NAMALWA (cell line): Measurements from ENCODE around the gene ISX.

ENCODE experiments used
- DNase-seq: peaks from one replicate; pipeline ENCODE4 v3.0.0-alpha.2; 2015; ENCODE audit warnings: low spot score

The ISX gene

DNA sequence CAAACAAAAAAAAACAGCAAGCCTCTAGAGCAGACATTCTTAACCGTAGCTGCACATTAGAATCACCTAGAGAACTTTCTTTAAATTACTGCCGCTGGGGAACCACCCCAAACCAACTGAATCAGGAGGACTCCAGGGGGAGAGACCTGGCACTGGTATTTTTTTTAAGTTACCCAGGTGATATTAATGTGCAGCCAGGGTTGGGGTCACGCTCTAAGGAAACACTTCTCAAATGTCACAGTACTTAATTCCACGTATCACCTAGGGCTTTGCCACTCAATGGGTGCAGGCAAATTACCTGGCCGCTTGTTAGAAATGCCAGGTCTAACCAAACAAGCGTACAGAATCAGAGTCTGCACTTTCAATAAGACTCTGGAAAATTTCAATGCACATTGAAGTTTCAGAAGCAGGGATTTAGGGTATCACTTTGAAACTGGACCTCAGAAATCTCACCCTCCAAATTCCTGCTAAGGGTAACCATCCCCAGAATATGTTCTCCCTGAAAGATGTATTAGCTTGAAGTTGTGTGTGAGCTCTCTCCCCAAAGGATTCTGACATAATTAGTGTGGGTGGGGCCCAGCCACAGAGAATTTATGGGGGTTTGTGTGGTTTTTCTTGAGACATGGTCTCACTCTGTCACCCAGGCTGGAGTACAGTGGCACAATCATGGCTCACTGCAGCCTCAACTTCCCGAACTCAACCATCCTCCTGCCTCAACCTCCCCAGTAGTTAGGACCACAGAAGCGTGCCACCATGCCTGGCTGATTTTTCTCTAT, 12.7 kb upstream of the ISX start:
- no peak for DNase-seq

DNA sequence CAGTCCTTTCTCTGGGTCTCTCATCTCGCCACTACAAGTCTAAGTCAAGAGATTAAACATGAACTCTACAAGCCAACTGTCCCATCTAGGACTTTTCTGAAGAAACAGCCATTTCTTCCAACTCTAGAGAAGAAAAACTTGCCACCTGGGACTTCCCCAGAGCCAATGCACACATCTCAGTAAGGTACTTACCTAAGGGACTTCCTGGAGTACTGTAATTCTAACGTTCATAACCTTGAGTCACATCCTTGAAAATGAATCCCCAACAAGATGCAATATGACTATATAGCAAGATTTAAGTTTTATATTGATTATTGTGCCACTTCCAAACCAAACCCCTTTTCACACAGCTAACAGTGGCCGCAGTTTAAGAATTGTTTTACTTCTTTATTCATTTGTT, 11.9 kb upstream of the ISX start:
- no peak for DNase-seq

DNA sequence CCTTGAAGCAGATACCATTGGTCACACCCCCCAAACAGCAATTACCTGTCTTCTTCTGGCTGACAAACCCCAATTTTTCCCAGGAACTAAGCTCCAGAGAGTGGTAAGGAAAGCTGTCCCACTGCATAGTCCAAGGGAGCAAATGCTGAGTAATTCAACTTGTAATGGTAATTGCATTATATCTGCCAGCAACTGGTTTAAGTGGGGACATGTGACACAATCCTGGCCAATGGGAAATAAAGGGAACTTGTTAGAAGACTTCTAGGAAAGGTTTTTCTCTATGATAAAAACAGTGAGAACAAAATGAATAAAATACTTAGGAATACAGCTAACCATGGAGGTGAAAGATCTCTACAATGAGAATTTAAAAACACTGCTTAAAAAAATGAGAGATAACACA, 9.5 kb upstream of the ISX start:
- DNase-seq, result no peak

DNA sequence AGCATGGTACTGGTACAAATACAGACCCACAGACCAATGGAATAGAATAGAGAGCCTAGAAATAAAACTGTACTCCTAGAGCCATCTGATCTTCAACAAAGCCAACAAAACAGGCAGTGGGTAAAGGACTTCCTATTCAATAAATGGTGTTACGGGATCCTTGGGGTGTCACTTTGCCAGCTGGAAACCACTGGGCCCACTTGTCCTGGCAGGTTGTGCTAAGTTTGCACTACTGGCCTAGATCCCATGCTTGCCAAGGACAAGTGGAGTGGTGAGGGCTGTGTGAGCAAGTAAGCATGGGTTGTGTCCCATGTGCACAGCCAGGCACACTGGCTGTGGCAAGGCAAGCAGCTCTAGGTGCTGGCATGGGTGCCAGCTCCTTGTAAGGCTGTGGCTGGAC, 8.8 kb upstream of the ISX start:
- no peak for DNase-seq

DNA sequence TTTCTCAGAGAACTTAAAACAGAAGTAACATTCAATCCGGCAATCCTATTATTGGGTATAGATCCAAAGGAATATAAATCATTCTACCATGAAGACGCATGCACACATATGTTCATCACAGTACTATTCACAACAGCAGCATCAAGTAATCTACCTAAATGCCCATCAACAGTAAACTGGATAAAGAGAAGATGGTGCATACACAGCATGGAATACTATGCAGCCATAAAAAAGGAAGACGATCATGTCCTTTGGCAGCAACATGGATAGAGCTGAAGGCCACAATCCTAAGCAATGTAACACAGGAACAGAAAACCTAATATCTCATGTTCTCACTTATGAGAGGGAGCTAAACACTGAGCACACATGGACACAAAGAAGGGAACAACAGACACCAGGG, 6.3 kb upstream of the ISX start:
- DNase-seq, result no peak

DNA sequence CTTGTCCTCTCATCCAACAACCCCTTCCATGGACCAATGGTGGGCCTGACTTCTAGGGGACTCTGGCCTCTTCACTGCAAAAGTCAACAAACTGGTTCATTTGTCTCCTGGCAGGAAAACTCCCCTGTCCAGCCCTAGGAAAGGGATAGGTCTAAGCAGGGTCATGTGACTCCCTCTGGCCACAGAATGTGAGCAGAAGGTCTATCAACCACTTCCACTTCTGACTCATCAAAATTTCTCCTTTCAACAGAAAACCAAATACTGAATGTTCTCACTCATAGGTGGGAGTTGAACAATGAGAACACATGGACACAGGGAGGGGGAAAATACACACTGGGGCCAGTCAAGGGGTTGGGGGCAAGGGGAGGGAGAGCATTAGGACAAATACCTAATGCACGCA, 1.3 kb upstream of the ISX start:
- no peak for DNase-seq

DNA sequence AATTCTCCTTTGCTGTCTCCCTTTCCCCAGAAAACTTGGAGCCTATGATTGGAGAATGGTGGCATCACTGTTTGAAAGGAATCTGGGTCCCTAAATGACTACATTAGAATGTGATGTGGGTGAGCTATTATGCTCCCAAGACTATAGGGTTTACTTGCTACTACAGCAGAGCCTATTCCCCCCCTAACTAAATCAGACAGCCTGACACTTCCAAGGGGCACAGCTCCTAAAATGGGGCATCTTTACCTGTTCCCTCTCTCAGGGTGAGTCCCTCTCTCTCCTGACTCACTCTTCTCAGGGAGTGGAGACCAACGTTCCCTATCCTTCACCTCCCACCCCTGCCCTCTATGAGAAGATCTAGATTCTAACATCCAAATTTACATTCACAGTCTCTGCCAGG, 775 bp upstream of the ISX start:
- no peak for DNase-seq

DNA sequence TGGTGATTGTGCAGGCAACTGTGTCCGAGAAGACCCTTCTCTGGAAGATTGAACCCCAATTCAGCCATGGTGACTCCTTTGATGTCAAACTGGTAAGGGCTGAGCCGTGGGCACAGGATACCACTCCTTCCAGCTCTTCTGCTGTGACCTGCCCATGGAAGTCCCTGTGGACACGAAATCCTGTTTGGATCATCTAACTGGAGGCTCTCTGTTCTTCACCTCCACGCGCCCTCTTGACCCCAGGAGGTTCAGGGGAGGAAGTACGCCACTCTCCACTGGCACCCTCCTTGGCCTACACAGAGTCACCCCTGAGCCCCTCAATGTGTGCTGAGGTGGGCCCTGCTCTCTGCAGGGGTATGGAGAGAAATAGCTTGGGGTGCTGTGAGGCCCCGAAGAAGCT, 810 bp downstream of the ISX start:
- no peak for DNase-seq

DNA sequence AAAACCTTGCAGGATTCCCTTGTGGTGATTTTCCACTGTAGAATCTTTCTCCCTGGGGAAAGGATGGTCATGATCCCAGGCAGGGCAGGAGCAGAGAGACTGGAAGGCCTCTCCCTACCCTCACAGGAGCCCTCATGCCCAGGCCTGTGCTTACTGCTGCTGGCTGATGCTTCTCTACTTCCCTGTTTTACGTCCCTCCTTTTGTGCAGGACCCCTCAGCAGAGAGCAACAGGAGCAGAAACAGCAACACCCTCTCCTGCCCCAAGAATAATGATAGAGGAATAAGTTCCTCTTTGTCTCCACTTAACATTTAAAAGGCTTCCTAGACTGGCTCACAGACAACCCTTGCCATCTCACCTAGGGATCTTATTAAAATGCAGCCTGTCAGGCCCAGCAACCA, 3.6 kb downstream of the ISX start:
- DNase-seq, result no peak

DNA sequence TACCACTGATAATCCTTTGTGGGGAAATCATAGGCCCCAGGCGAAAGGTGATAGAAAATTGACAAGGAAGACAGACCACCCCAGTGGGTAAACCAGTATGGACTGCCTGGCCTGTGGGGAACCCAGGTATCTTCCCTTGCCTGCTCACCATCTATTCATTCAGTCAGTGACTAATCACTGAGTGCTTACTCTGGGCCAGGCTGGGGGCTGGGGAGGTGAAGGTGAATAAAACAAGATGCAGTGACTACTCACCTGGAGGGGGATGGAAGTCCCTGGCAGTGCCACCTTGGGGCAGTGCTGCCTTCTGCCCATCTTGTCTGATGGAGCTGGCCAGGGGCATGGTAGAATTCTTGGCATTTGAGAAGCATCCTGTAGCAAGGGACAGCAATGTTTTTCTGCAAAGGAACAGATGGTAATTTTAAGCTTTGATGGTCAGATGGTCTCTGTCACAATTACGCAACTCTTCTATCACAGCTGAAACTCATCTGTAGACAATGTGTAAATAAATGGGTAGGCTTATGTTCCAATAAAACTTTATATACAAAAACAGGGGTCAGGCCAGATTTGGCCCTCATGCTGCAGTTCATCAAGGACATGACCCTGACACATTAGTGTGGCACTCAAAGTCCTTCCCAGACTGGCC, 4.6 kb downstream of the ISX start:
- DNase-seq, result no peak

DNA sequence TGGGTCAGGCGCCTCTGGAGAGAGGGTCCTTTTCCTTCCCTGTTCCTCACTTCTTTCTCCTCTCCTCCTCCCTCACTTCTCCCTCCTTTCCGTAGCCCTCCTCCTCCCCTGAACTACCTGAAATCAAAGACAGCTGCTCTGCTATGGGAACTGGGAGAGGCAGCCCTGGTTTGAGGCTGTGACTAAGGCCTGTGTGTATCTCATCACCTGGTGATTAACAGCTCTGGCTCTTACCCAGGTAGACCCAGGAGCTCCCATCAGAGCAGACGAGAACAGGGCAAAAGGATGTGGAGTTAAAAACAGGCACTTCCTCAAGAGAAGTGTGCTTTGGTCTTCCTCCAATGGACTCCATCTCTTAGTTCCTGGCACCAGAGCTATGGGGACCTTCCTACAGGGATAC, 5.8 kb downstream of the ISX start:
- DNase-seq, result no peak

DNA sequence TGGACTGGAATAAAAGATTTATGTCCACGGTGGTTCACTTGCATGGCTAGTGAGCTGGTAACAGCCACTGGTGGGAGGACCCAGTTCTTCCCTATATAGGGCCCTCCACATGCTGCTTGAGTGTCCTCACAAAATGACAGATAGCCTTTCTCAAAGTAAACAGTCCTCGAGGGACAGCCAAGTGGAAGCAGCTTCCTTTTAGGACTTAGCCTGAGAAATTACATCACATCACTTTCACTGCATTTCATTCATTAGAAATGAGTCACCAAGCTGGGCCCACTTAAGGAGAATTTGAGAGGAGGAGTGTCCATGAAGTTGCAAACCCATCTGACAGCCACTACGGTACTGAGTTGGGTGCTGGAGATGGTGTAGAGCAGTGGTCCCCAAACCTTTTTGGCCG, 7.0 kb downstream of the ISX start:
- no peak for DNase-seq

DNA sequence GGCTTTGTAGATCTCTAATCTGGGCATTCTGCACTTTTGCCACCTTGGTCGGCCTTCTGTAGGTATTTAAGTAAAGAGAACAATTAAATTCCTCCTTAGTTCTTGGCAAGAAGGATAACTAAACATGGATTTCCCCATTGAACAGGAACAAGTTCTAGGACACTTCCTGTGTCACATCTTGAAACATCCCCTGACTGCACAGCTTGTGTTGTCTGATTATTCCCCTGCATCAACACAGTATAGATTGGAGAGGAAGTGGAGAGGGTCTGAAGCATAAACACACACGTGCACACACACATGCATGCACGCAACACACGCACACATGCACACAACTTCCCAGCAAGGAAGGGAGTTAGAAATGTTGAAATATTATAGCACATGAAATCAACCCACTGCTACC, 8.6 kb downstream of the ISX start:
- DNase-seq, result no peak

DNA sequence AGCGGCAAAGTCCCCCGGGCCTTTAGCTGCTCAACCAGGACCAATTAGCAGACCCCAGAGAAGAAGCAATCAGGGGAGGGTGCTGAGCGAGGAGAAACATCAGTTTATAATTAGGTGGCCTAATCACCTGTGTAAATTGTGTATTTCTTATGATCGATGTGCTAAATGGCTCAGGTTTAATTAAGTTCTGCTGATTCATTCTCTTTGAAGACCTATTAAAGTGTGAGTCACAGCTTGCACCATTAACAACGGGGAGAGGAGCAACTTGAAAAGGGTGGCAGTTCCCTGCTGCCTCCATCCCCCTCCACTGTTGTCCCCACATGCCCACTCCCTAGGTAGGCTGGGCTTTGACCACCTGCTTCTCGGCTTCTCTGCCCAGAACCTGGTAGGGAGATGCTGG, 10.7 kb downstream of the ISX start:
- DNase-seq, result no peak

DNA sequence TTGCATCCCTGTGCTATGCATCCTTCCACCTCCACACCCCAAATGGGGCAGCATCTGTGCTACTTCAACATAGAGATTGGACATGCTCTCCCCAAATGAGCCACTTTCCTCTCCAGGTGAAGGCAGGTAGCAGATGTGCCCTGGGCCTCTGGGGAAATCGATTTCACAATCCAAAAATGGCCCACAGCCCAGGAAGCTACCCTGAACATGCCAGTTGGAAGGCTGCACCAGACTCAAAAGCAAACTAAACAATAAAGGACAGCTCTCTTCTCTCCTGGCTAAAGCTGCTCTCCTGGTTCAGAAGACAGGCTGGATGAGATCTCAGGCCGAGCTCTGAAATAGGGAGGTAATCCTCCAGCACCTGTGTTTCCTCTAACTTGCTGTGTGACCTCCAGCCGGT, 19.7 kb downstream of the ISX start:
- DNase-seq, result no peak

DNA sequence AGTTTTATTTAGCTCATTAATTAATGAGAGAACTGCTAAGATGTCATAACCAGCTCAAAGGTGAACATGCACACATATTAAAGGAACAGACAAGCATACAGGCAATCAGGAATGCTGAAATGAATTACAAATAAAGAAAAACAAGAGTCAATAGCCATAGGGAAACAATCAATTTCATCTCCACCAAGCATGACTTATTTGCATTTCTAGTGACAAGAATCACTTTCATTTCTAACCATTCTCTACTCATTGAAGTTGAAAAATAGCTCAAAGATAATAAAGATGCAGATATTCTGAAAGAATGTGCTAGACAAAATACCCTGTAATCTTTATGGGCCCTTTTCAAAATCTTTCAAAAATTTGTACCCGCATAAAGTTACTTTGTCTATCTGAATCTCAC, 23.2 kb downstream of the ISX start:
- no peak for DNase-seq

DNA sequence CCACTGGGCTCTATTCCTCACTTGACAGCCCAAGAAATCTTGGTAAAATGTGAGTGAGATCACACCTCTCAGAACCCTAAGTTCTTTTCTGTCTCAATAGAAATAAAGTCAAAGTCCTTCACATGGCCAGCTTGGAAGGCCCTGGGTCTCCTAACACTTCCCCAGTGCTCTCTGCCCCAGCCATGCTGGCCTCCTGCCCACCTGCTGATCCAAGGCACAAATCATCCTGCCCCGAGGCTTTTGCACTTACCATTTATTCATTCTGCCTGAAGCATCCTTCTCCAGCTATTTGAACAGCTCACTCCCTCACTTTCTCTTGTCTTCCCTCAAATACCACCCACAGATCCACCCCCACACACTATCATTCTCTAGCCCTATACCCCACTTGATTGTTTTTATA, 26.4 kb downstream of the ISX start:
- DNase-seq, result no peak

DNA sequence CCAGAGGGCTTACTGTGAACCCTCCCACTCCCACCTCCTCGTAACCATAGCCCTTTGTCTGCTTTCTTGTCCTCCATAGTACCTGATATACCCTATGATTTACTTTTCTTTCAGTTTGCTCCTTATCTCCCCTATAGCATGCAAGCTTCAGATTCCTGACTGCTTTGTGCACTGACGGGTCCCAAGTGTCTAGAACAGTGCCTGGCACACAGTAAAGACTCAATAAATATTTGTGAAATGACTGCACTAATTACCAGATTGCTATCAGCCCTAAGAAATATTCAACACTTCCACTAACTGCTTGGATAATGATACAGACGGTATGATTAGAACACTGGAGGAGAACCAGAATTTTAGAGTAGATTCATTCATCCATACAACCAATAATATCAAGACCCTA, 33.0 kb downstream of the ISX start:
- DNase-seq, result no peak

DNA sequence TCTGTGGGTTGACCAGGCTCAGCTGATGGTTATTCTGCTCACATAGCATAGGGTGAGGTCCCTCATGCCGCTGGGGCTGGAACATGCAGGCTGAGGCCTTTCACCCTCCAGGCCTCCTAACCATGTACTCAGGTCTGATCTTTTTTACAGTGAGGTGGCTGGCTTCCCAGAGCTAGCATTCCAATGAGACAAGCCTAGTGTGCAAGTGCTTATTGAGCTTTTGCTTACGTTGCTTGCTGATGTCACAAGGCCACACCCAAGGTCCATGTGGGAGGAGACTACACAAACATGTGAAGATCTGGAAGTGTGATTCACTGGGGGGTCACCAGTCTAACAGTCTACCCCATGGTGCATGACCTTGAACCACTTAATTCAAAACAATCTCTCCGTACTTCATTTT, 33.9 kb downstream of the ISX start:
- DNase-seq, result no peak

DNA sequence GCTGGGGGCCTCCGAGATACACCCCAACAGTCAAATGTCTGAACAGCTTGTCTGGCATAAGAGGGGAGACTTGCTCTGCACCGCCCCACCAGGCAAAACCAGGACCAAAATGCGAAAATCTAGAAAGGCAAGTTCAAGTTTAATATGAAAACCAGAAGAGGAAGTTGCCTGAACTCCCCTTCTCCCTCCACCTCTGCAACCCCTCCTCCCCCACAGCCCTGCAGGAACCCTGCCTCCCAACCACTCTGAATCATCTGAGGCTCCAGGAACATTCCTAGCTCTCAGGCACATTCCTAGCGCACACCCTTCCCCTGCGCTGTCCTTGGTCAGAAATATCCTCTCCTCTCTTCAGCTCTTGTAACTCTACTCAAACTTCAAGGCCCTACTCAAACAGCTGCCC, 36.7 kb downstream of the ISX start:
- peak; percentile 29 for DNase-seq

DNA sequence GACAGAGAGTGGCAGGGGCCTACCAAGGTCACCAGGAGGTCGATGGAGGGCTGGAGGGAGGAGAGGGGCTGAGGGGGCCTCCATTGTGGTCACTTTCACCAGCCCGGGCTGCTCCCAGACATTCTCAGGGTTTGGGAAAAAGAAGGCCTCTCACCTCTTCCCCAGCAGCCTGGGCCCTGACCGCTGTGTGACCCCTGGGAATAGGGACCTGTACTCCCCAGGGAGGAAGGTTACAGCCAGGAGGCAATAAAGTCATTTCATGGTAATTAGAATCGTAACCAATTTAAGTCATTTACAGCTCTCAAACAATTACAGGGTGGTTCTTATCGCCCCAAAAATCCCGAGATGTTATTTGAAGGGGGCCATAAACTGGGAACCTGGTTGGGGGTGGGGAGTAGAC, 37.8 kb downstream of the ISX start:
- DNase-seq, result no peak

DNA sequence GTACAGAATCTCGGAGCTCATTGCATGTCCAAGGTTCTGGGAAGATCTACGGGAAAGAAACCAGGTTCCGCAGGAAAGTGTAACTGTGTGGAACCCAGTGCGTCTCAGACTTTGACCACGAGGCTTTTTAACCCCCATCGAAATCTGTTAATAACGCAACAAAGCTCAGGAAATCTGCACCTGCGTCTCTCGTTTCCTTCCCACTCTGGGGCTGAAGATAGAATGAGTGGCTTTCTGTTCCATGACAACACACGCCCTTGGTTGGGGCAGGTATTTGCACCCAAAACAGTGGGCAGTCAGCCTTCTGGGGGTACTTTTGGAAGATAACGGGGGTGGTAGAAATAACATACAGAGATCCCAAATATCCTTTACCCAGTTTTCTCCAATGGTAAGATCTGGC, 38.5 kb downstream of the ISX start:
- DNase-seq, result no peak

DNA sequence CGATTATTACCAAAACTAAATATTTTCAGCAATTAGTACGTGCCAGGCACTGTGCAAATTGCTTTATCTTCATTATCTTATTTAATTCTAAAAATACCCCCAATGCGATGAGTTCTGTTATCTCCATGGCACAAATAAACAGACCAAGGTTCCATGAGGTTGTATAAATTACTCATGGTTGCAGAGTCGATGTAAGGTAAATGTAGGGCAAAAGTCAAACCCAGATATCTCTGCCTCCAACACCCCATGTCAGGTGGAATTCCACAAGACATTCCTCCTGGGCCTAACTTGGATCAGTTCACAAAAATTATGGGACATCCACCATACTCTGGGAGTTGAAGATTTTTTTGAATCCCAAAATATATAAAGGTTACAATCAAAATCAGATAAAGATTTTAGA, 43.7 kb downstream of the ISX start:
- no peak for DNase-seq

DNA sequence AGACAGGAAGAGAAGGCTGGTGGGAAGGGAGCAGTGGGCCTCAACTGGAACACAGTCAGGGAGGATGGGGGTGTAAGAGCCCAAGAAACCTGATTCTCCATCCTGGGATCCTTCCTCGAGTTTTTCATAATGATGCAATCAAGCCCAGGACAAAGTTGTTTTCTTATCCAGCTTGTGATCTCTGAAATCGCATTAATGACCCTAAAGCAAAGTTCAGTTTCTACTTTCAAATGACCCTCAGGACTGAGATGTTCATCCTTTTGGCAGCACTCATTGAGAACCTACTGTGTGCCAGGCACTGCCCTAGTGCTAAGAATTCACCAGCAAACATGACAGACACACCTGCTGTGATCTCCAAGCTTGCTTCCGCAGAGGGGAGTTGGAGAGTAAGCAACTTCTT, 45.3 kb downstream of the ISX start:
- no peak for DNase-seq
